NCI-H82 treated with DMSO at 0.1 percent for 48 hours (cell line): Measurements from ENCODE around the gene DRAP1.

Source experiments
- DNase-seq: peaks from one replicate; lab custom pipeline; 2025; ENCODE audit not compliant: unreplicated experiment; lab: John Stamatoyannopoulos, UW

Gene DRAP1

GRCh38 chr11:65900899-65901180 is 18.4 kb upstream of the DRAP1 start:
- no peak for DNase-seq

- DNase-seq = no peak
These were observed 16.2 kb upstream of the DRAP1 start for GRCh38 chr11:65903068-65903481.

GRCh38 chr11:65903715-65904114 is 15.5 kb upstream of the DRAP1 start:
- no peak for DNase-seq

GRCh38 chr11:65906602-65907001 is 12.6 kb upstream of the DRAP1 start:
- DNase-seq = no peak

- no peak for DNase-seq
These were observed 11.3 kb upstream of the DRAP1 start for GRCh38 chr11:65907878-65908277.

GRCh38 chr11:65911682-65912568 is 7.3 kb upstream of the DRAP1 start:
- no peak for DNase-seq

GRCh38 chr11:65912845-65913244 is 6.4 kb upstream of the DRAP1 start:
- no peak for DNase-seq

GRCh38 chr11:65915101-65915820 is 4.0 kb upstream of the DRAP1 start:
- DNase-seq = no peak

GRCh38 chr11:65915821-65916251 is 3.4 kb upstream of the DRAP1 start:
- no peak for DNase-seq

GRCh38 chr11:65916391-65916790 is 2.8 kb upstream of the DRAP1 start:
- DNase-seq = no peak

GRCh38 chr11:65917077-65917433 is 2.2 kb upstream of the DRAP1 start:
- no peak for DNase-seq

GRCh38 chr11:65917434-65918210 is 1.6 kb upstream of the DRAP1 start:
- no peak for DNase-seq

- no peak for DNase-seq
These were observed 750 bp upstream of the DRAP1 start, which contains the start of gene C11orf68 for GRCh38 chr11:65918211-65919140. C11orf68 (minus strand) TSS chr11:65919062; CDS start chr11:65919031, 31 bp downstream.

GRCh38 chr11:65919573-65920371 is 546 bp downstream of the DRAP1 start:
- no peak for DNase-seq

- no peak for DNase-seq
These were observed 1.2 kb downstream of the DRAP1 start for GRCh38 chr11:65920372-65920802.

- DNase-seq = no peak
These were observed 1.9 kb downstream of the DRAP1 start for GRCh38 chr11:65921033-65921555.

- DNase-seq = no peak
These were observed 2.6 kb downstream of the DRAP1 start for GRCh38 chr11:65921876-65922275.

GRCh38 chr11:65922565-65922964 is 3.3 kb downstream of the DRAP1 start:
- DNase-seq = no peak

- DNase-seq = no peak
These were observed 6.2 kb downstream of the DRAP1 start for GRCh38 chr11:65925397-65925796.
